HEK293T (cell line): Measurements from ENCODE around the gene TIGD6.

Experiments used
- CTCF ChIA-PET: fragments of 350-600 bp; formaldehyde crosslinking; extraction: SDS; loops from one replicate; lab custom pipeline; 2021; ENCODE audit warnings: antibody characterized with exemption, inconsistent platforms; lab: Yijun Ruan, JAX
- POLR2A ChIA-PET: fragments of 350-600 bp; formaldehyde crosslinking; extraction: SDS; loops from one replicate; lab custom pipeline; 2020; ENCODE audit warnings: antibody characterized with exemption, inconsistent platforms; lab: Yijun Ruan, JAX
- DNase-seq: peaks from one replicate; pipeline ENCODE4 v3.0.0; 2012; ENCODE audit warnings: mixed read lengths; ENCODE audit errors: extremely low spot score
- ARNT ChIP-seq: fragments of 450-650 bp; IDR thresholded peaks from 2 replicates; pipeline ENCODE4 v1.6.1; 2017; ENCODE audit warnings: mild to moderate bottlenecking
- BHLHE40 ChIP-seq: fragments of 450-650 bp; IDR thresholded peaks from 2 replicates; pipeline ENCODE4 v1.6.1; 2016; ENCODE audit warnings: mild to moderate bottlenecking, moderate library complexity, borderline replicate concordance
- CTBP1 ChIP-seq: fragments of 450-650 bp; IDR thresholded peaks from 2 replicates; pipeline ENCODE4 v1.6.1; 2016; ENCODE audit warnings: borderline replicate concordance
- ELF4 ChIP-seq: fragments of 450-650 bp; IDR thresholded peaks from 2 replicates; pipeline ENCODE4 v1.6.1; 2017; ENCODE audit warnings: antibody characterized with exemption
- FOXA1 ChIP-seq: fragments of 450-650 bp; IDR thresholded peaks from 2 replicates; pipeline ENCODE4 v1.6.1; 2016; ENCODE audit warnings: mild to moderate bottlenecking
- FOXK2 ChIP-seq: fragments of 450-650 bp; IDR thresholded peaks from 2 replicates; pipeline ENCODE4 v1.6.1; 2016; ENCODE audit warnings: mild to moderate bottlenecking
- FOXM1 ChIP-seq: fragments of 450-650 bp; IDR thresholded peaks from 2 replicates; pipeline ENCODE4 v1.6.1; 2017; ENCODE audit warnings: mild to moderate bottlenecking, borderline replicate concordance
- HDGF ChIP-seq: fragments of 450-650 bp; IDR thresholded peaks from 2 replicates; pipeline ENCODE4 v1.6.1; 2017; ENCODE audit warnings: antibody characterized with exemption, borderline replicate concordance
- L3MBTL2 ChIP-seq: fragments of 450-650 bp; conservative IDR thresholded peaks from 2 replicates; pipeline ENCODE4 v1.6.1; 2016; ENCODE audit warnings: mild to moderate bottlenecking
- LEF1 ChIP-seq: fragments of 450-650 bp; IDR thresholded peaks from 2 replicates; pipeline ENCODE4 v1.6.1; 2017; ENCODE audit warnings: mild to moderate bottlenecking, borderline replicate concordance
- NFRKB ChIP-seq: fragments of 450-650 bp; IDR thresholded peaks from 2 replicates; pipeline ENCODE4 v1.6.1; 2016; ENCODE audit warnings: mild to moderate bottlenecking, moderate library complexity
- PKNOX1 ChIP-seq: fragments of 450-650 bp; IDR thresholded peaks from 2 replicates; pipeline ENCODE4 v1.6.1; 2016
- SP1 ChIP-seq: fragments of 450-650 bp; IDR thresholded peaks from 2 replicates; pipeline ENCODE4 v1.6.1; 2017
- SUZ12 ChIP-seq: fragments of 450-650 bp; IDR thresholded peaks from 2 replicates; pipeline ENCODE4 v1.6.1; 2016; ENCODE audit warnings: mild to moderate bottlenecking
- TARDBP ChIP-seq: fragments of 450-650 bp; IDR thresholded peaks from 2 replicates; pipeline ENCODE4 v1.6.1; 2016
- ZNF384 ChIP-seq: fragments of 450-650 bp; IDR thresholded peaks from 2 replicates; pipeline ENCODE4 v1.6.1; 2016

Gene TIGD6

GRCh38 chr5:150000256-150000989, at the start of gene TIGD6, which contains the start of gene HMGXB3:
TIGD6 (minus strand) TSS chr5:150000654; CDS start chr5:149996348, 4,306 bp downstream.
HMGXB3 (plus strand) TSS chr5:150000739; CDS start chr5:150004853, 4,114 bp downstream.
- CTCF ChIA-PET = interaction anchor here (1.4 kb wide), 1 partner anchor 10 kb away, joined by 3 read pairs; no protein-coding TSS in a partner anchor
- POLR2A ChIA-PET = interaction anchor here (0.5 to 1.8 kb wide), 10 partner anchors 10 to 270 kb away, joined by 3 to 8 read pairs (median 4); partner anchors contain the start of genes PPARGC1B and SLC26A2

GRCh38 chr5:150046031-150046430, 45.6 kb upstream of the TIGD6 start:
- ChIA-PET CTCF (interaction anchor here (0.5 kb wide), 1 partner anchor 568 kb away, joined by 3 read pairs; no protein-coding TSS in a partner anchor), POLR2A (no interaction called here)
- no peak for TF ChIP-seq HDGF
- TF ChIP-seq FOXA1 = no peak
- TF ChIP-seq LEF1 = no peak
- TF ChIP-seq SP1 = no peak
- no peak for TF ChIP-seq ELF4
- TF ChIP-seq NFRKB = no peak
- no peak for TF ChIP-seq PKNOX1
- TF ChIP-seq BHLHE40 = no peak
- TF ChIP-seq ZNF384 = no peak
- no peak for TF ChIP-seq SUZ12
- no peak for TF ChIP-seq TARDBP
- no peak for TF ChIP-seq FOXM1
- TF ChIP-seq ARNT = no peak
- TF ChIP-seq L3MBTL2 = no peak
- no peak for TF ChIP-seq FOXK2
- TF ChIP-seq CTBP1 = no peak
- no peak for DNase-seq

More at GRCh38 chr5:150000256-150000989, at the start of gene TIGD6, which contains the start of gene HMGXB3:
- TF ChIP-seq LEF1 (no peak; the same call in 1 of the 2 replicates), NFRKB (no peak), CTBP1 (no peak), ZNF384 (no peak), SP1 (no peak), SUZ12 (no peak), FOXM1 (no peak), L3MBTL2 (peak; percentile 74), ELF4 (peak; percentile 56; the same call in 1 of the 2 replicates)
- DNase-seq = peak; percentile 93

GRCh38 chr5:150045549-150045948, 45.1 kb upstream of the TIGD6 start:
- CTCF ChIA-PET = interaction anchor here (0.5 to 1.1 kb wide), 2 partner anchors 9 to 568 kb away, joined by 3 read pairs; no protein-coding TSS in a partner anchor
- DNase-seq = no peak
- TF ChIP-seq BHLHE40 = no peak
- no peak for TF ChIP-seq NFRKB
- TF ChIP-seq SP1 = no peak
- no peak for TF ChIP-seq ARNT
- TF ChIP-seq FOXK2 = no peak
- no peak for TF ChIP-seq SUZ12
- no peak for TF ChIP-seq L3MBTL2
- no peak for TF ChIP-seq ELF4
- TF ChIP-seq ZNF384 = no peak
- TF ChIP-seq TARDBP = no peak
- TF ChIP-seq CTBP1 = no peak
- TF ChIP-seq FOXA1 = no peak
- no peak for TF ChIP-seq HDGF
- no peak for TF ChIP-seq PKNOX1
- TF ChIP-seq LEF1 = no peak
- no peak for TF ChIP-seq FOXM1
- POLR2A ChIA-PET = no interaction called here

GRCh38 chr5:150044712-150045111, 44.3 kb upstream of the TIGD6 start:
- POLR2A ChIA-PET = no interaction called here
- TF ChIP-seq L3MBTL2 (no peak), PKNOX1 (no peak), BHLHE40 (no peak), SP1 (no peak), LEF1 (no peak), NFRKB (no peak), ELF4 (no peak), ARNT (no peak), FOXA1 (no peak), ZNF384 (no peak), FOXK2 (no peak), HDGF (no peak)
- CTCF ChIA-PET = interaction anchor here (1.1 kb wide), 1 partner anchor 9 kb away, joined by 3 read pairs; no protein-coding TSS in a partner anchor
- no peak for DNase-seq

GRCh38 chr5:150044329-150044681, 43.9 kb upstream of the TIGD6 start:
- TF ChIP-seq LEF1 = no peak
- POLR2A ChIA-PET = no interaction called here
- no peak for DNase-seq
- CTCF ChIA-PET = interaction anchor here (1.1 kb wide), 1 partner anchor 8 kb away, joined by 3 read pairs; no protein-coding TSS in a partner anchor

- no peak for DNase-seq
- ChIA-PET POLR2A (no interaction called here), CTCF (no interaction called here)
- TF ChIP-seq FOXA1 (no peak), FOXK2 (no peak), L3MBTL2 (no peak), ARNT (no peak), CTBP1 (no peak), HDGF (no peak), PKNOX1 (no peak), ELF4 (no peak), FOXM1 (no peak), LEF1 (no peak), NFRKB (no peak), SP1 (no peak)
Measured at GRCh38 chr5:150043657-150044328, 43.3 kb upstream of the TIGD6 start.
